Activated T-cell treated with anti-CD3 and anti-CD28 coated beads, Interleukin-2, amount 50 U/mL, for 4 hours (primary cell): ENCODE measurements around the gene MEGF9. TPM values are rescaled to one million over a fixed set of nuclear protein-coding genes. Genes with fewer than 3 reads are reported as not detected.
"Not testable (repeated sequence)": the region's sequence is repeated elsewhere in the genome, so short reads cannot be mapped to it uniquely, and the experiment has no call there.

Source experiments
- ATAC-seq, 2 donors: fragments of 200-7000 bp; cut with Tn5 transposase; one replicate each; pipeline ENCODE4 v1.10.0; 2021
- DNase-seq: peaks from one replicate; pipeline ENCODE4 v3.0.0-alpha.2; 2020
- H3K27me3 Mint-ChIP-seq: one replicate; pipeline ENCODE4 v1.8.0; 2021; ENCODE audit warnings: low read depth, mixed read lengths
- H3K36me3 Mint-ChIP-seq: one replicate; pipeline ENCODE4 v1.8.0; 2022; ENCODE audit warnings: mixed read lengths; ENCODE audit not compliant: insufficient read depth
- H3K4me1 Mint-ChIP-seq: one replicate; pipeline ENCODE4 v1.8.0; 2021; ENCODE audit warnings: low read depth, mixed read lengths
- H3K4me3 Mint-ChIP-seq: one replicate; pipeline ENCODE4 v1.8.0; 2021; ENCODE audit warnings: mild to moderate bottlenecking, moderate library complexity, mixed read lengths
- H3K9me3 Mint-ChIP-seq: one replicate; pipeline ENCODE4 v1.8.0; 2021; ENCODE audit warnings: mixed read lengths
- total RNA-seq, 3 donors: library from RNA; stranded (reverse); gene quantifications; one replicate each; pipeline ENCODE4 v1.2.1, GENCODE V29; 2021

MEGF9 gene
- total RNA-seq, 3 donors from 2014 or later, result 3.1 to 4.2 (median 3.4) TPM

DNA sequence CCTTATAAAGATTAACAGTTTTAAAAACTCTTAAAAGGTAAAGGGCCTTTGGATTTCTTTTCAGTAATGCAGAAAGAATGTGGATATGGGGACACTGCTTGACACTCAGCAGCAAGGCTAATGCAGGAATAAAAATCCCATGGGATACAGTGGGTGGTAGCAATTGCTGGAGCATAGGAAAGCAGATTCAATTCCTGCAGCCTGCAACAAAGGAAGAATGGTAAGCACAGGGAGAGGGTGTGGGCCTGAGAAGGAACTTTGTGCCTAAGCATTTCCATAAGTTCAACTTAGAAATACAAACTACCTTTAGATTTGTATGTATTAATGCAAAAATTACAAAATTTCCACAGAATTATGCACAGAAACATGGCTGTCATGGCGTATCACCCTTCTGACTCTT, 68.5 kb downstream of the MEGF9 start:
- Mint-ChIP-seq H3K27me3 (no peaks in the 10 kb centered on the region), H3K9me3 (peaks cover 9% of the 10 kb centered on the region), H3K4me3 (no peak overlapping the region), H3K4me1 (no peaks in the 10 kb centered on the region), H3K36me3 (peaks cover 23% of the 10 kb centered on the region)
- DNase-seq (no peak), ATAC-seq (no peak)

DNA sequence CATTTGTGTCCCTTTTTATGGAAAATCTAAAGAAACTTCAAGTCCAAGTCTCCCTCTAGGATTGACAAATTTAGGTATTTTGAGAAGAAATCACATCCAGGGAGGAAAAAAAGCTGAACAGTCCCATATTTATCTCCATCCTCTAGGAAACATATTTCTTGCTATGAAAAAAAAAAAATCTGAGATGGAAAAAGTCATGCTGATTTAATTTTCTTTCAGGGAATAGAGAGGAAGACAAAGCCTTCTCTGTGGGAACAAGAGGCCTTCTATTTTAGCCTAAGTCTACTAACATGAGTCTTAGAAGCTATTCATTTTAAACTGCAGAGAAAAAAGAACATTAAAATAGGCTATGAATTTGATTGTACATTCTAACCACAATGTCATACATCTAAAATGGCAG, 71.2 kb downstream of the MEGF9 start:
- Mint-ChIP-seq H3K9me3 (peaks cover 9% of the 10 kb centered on the region), H3K36me3 (peaks cover 25% of the 10 kb centered on the region)
- ATAC-seq, result no peak

DNA sequence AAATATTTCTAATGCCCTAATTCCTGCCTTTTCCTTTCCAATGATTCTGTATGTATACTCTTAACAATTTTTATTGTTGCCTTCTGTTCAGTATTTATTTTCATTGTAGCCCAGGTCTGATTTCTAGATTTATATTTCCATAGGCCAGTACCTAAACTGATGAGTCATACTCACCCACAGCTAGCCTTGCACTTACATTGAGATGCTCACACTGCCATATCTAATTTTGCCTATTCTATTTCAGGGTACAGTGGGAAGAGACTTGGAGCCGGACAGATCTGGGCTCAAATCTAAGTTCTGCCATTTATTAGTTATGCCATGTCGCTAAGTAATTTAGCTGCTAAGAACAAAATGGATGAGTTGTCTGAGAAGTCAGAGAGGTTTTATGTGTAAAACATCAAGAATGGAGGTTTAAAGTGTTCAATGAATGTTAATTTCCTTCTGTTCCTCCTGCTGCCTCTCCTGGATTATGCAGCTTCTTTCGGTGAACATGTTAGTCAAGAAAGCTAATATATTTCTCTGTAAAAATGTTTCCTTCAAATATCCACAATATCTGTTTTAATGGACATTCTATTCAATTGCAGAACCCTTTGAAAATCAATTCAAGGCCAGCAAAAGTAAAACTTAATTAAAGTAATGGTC, 72.0 kb downstream of the MEGF9 start:
- no peak for DNase-seq
- peaks cover 9% of the 10 kb centered on the region for H3K9me3 Mint-ChIP-seq
- H3K4me3 Mint-ChIP-seq, result no peak overlapping the region
- no peaks in the 10 kb centered on the region for H3K4me1 Mint-ChIP-seq
- peaks cover 25% of the 10 kb centered on the region for H3K36me3 Mint-ChIP-seq
- ATAC-seq, result no peak
- H3K27me3 Mint-ChIP-seq, result no peaks in the 10 kb centered on the region

More for the DNA sequence above, 71.2 kb downstream of the MEGF9 start:
- DNase-seq, result no peak
- no peaks in the 10 kb centered on the region for H3K27me3 Mint-ChIP-seq
- no peaks in the 10 kb centered on the region for H3K4me1 Mint-ChIP-seq
- no peak overlapping the region for H3K4me3 Mint-ChIP-seq

- not testable (repeated sequence) for H3K4me3 Mint-ChIP-seq, H3K9me3 Mint-ChIP-seq
Measured at GRCh38 chr9:120640874-120641273, 73.4 kb downstream of the MEGF9 start.

DNA sequence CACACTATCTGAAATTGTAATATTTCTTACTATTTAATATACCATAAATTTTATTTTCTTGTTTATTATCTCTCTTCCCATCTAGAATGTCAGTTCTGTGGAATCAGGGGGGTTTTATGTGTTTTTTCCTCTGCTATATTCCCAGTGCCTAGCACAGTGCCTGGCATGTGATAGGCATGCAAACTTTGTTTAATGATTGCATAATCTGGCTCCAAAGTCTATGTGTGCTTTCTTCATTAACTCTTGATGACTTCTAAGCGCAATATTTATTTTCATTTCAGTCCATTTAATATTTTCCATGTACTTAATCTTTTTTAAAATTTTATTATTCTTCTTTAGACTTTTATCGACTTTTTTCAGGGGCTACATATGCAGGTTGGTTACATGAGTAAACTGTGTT, 73.9 kb downstream of the MEGF9 start:
- DNase-seq, result no peak
- Mint-ChIP-seq H3K36me3 (peaks cover 30% of the 10 kb centered on the region), H3K9me3 (peaks cover 14% of the 10 kb centered on the region), H3K4me1 (no peaks in the 10 kb centered on the region), H3K4me3 (no peak overlapping the region), H3K27me3 (no peaks in the 10 kb centered on the region)
- ATAC-seq, result no peak

More at GRCh38 chr9:120640874-120641273, 73.4 kb downstream of the MEGF9 start:
- peaks cover 30% of the 10 kb centered on the region for H3K36me3 Mint-ChIP-seq
- ATAC-seq, DNase-seq, H3K27me3 Mint-ChIP-seq, H3K4me1 Mint-ChIP-seq: not testable (repeated sequence)

GRCh38 chr9:120637919-120638318, 76.4 kb downstream of the MEGF9 start:
- peaks cover 23% of the 10 kb centered on the region for H3K9me3 Mint-ChIP-seq
- H3K36me3 Mint-ChIP-seq, result peaks cover 21% of the 10 kb centered on the region
- DNase-seq (no peak), ATAC-seq (no peak)
- H3K27me3 Mint-ChIP-seq, result no peaks in the 10 kb centered on the region
- H3K4me3 Mint-ChIP-seq, result no peak overlapping the region
- no peaks in the 10 kb centered on the region for H3K4me1 Mint-ChIP-seq

GRCh38 chr9:120636194-120636957, 77.9 kb downstream of the MEGF9 start:
- Mint-ChIP-seq H3K4me3 (no peak overlapping the region), H3K36me3 (peaks cover 14% of the 10 kb centered on the region), H3K9me3 (peaks cover 18% of the 10 kb centered on the region), H3K27me3 (no peaks in the 10 kb centered on the region), H3K4me1 (no peaks in the 10 kb centered on the region)
- no peak for DNase-seq
- ATAC-seq, result no peak

- DNase-seq (no peak), ATAC-seq (no peak)
- Mint-ChIP-seq H3K36me3 (peaks cover 9% of the 10 kb centered on the region), H3K4me1 (no peaks in the 10 kb centered on the region), H3K4me3 (no peak overlapping the region), H3K27me3 (no peaks in the 10 kb centered on the region), H3K9me3 (peaks cover 14% of the 10 kb centered on the region)
Measured at GRCh38 chr9:120635011-120635410, 79.3 kb downstream of the MEGF9 start.

- DNase-seq (no peak), ATAC-seq (no peak)
- no peaks in the 10 kb centered on the region for H3K27me3 Mint-ChIP-seq
- peaks cover 4% of the 10 kb centered on the region for H3K4me1 Mint-ChIP-seq
- peaks cover 8% of the 10 kb centered on the region for H3K9me3 Mint-ChIP-seq
- peaks cover 1% of the 10 kb centered on the region for H3K36me3 Mint-ChIP-seq
- no peak overlapping the region for H3K4me3 Mint-ChIP-seq
Measured at GRCh38 chr9:120630333-120630732, 83.9 kb downstream of the MEGF9 start.

DNA sequence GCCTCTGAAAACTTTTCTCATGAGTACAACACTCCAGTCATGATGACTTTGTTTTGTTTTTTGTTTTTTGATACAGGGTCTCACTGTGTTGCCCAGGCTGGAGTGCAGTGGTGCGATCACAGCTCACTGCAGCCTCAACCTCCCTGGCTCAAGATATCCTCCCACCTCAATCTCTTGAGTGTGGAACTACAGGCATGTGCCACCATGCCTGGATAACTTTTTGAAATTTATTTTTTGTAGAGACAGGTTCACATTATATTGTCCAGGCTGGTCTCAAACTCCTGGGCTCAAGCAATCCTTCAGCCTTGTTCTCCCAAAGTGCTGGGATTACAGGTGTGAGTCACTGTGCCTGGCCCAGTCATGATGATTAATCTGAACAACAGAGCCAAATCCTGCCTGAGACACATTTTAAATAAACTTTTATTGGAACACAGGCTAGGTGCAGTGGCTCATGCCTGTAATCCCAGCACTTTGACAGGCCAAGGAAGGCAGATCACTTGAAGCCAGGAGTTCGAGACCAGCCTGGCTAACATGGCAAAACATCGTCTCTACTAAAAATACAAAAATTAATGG, 85.3 kb downstream of the MEGF9 start:
- DNase-seq, H3K4me1 Mint-ChIP-seq, H3K9me3 Mint-ChIP-seq, ATAC-seq, H3K4me3 Mint-ChIP-seq, H3K27me3 Mint-ChIP-seq, H3K36me3 Mint-ChIP-seq: not testable (repeated sequence)

DNA sequence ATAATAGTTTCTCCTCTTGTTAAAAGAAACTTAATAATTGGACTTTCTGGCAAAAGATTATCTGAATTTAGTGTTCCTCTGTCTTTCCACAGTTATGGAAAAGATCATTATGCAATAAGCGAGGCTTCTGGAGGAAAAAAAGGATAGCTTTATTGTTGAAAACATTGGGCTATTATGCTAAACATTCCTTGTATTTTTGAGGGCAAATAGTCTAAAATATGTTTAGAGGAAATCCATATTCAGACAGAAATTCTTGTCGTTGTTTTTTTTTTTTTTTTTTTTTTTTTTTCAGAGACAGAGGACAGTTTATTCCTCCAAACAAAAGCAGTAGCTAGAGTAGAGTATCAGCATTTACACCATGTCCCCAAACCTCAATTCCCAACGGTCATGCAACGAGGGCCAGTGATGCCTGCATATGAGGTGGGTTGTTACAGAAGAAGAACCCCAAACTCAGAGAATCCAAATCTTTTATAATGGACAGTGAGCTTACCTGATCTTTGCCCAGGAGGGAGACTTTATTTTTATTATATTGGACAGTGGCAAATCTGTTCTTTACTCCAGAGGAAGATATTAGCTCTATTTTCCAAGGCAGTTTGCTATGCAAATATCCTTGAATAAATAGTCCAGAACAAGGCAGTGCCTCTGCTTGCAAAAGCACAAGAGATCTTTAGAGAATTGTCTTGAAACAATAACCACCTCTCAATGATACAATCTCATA, 85.9 kb downstream of the MEGF9 start:
- H3K9me3 Mint-ChIP-seq, result no peaks in the 10 kb centered on the region
- no peaks in the 10 kb centered on the region for H3K27me3 Mint-ChIP-seq
- DNase-seq (no peak), ATAC-seq (no peak)
- peaks cover 4% of the 10 kb centered on the region for H3K4me1 Mint-ChIP-seq
- no peaks in the 10 kb centered on the region for H3K36me3 Mint-ChIP-seq
- H3K4me3 Mint-ChIP-seq, result no peak overlapping the region

GRCh38 chr9:120627073-120627472, 87.2 kb downstream of the MEGF9 start:
- ATAC-seq (no peak), DNase-seq (no peak)
- Mint-ChIP-seq H3K27me3 (no peaks in the 10 kb centered on the region), H3K36me3 (no peaks in the 10 kb centered on the region), H3K9me3 (no peaks in the 10 kb centered on the region), H3K4me1 (peaks cover 4% of the 10 kb centered on the region), H3K4me3 (no peak overlapping the region)

DNA sequence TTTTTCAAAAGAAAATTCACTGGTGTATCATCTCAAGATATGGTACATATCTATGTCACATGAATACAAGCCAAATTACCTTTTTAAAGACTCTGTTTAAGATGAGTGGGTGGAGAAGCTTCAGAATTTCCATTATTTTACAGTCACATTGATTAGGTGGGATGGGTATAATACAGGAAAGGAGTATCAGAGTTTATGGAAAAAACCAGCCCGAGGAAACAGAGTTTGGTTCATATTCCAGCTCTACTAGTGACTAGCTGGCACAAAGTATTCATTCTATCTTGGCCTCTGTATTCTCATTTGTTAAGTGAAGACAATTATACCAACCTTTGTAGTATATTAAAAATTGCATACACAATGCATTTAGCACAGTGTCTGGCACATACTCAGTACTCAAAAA, 87.8 kb downstream of the MEGF9 start:
- H3K9me3 Mint-ChIP-seq, result no peaks in the 10 kb centered on the region
- no peak overlapping the region for H3K4me3 Mint-ChIP-seq
- H3K4me1 Mint-ChIP-seq, result peaks cover 4% of the 10 kb centered on the region
- H3K36me3 Mint-ChIP-seq, result no peaks in the 10 kb centered on the region
- no peak for ATAC-seq
- no peak for DNase-seq
- no peaks in the 10 kb centered on the region for H3K27me3 Mint-ChIP-seq

- H3K27me3 Mint-ChIP-seq, result no peaks in the 10 kb centered on the region
- no peak overlapping the region for H3K4me3 Mint-ChIP-seq
- DNase-seq (no peak), ATAC-seq (no peak)
- no peaks in the 10 kb centered on the region for H3K9me3 Mint-ChIP-seq
- peaks cover 4% of the 10 kb centered on the region for H3K4me1 Mint-ChIP-seq
- H3K36me3 Mint-ChIP-seq, result no peaks in the 10 kb centered on the region
Measured at GRCh38 chr9:120625222-120625621, 89.0 kb downstream of the MEGF9 start.
